Esophagus muscularis mucosa (tissue), 4 donors: ENCODE measurements around the gene RUFY2. TPM values are rescaled to one million over a fixed set of nuclear protein-coding genes. Genes with fewer than 3 reads are reported as not detected.
A peak's percentile ranks its signal among the peaks of the same experiment; 100 is the strongest.
"Not testable (repeated sequence)": the region's sequence is repeated elsewhere in the genome, so short reads cannot be mapped to it uniquely, and the experiment has no call there.

ENCODE experiments used
- DNase-seq: peaks from one replicate; pipeline ENCODE4 v3.0.0-alpha.2; 2017; ENCODE audit errors: extremely low spot score
- H3K27ac ChIP-seq, 4 donors: fragments of 200-600 bp; sonication (generic); replicated peaks in 1 of 4; 1 replicate in 3 of 4; 2 replicates in 1 of 4; pipeline ENCODE4 v1.5.1; 2016 to 2019; ENCODE audit warnings: mild to moderate bottlenecking in 1 of 4
- H3K27me3 ChIP-seq, 4 donors: fragments of 200-600 bp; sonication (generic); one replicate each; pipeline versions ENCODE4 v1.5.1 to v1.6.0; 2016 to 2019
- H3K36me3 ChIP-seq, 4 donors: fragments of 200-600 bp; sonication (generic); one replicate each; pipeline ENCODE4 v1.5.1; 2016 to 2019
- H3K4me1 ChIP-seq, 4 donors: fragments of 200-600 bp; sonication (generic); one replicate each; pipeline ENCODE4 v1.5.1; 2016 to 2019
- H3K4me3 ChIP-seq, 4 donors: fragments of 200-600 bp; sonication (generic); 1 replicate in 2 of 4; 2 replicates in 2 of 4; pipeline ENCODE4 v1.5.1; 2016 to 2019; ENCODE audit warnings: mild to moderate bottlenecking in 4 of 4, moderate library complexity in 1 of 4
- H3K9me3 ChIP-seq, 4 donors: fragments of 200-600 bp; sonication (generic); 1 replicate in 3 of 4; 2 replicates in 1 of 4; pipeline ENCODE4 v1.5.1; 2016 to 2019
- EP300 ChIP-seq: sonication (generic); formaldehyde crosslinking; IDR thresholded peaks from one replicate; pipeline ENCODE4 v1.6.1; 2017; ENCODE audit warnings: antibody characterized with exemption
- POLR2A ChIP-seq: fragments of 450-650 bp; IDR thresholded peaks from one replicate; pipeline ENCODE4 v1.6.1; 2017; ENCODE audit warnings: antibody characterized with exemption, moderate library complexity, mild to moderate bottlenecking, low read depth
- POLR2AphosphoS5 ChIP-seq, 2 donors: sonication (generic); formaldehyde crosslinking; IDR thresholded peaks; one replicate each; pipeline ENCODE4 v1.6.1; 2017; ENCODE audit warnings: antibody characterized with exemption in 2 of 2
- whole genome bisulfite sequencing: methylation state at CpG from one replicate; pipeline ENCODE4 v1.1.5; 2018; 5-methylcytosine and 5-hydroxymethylcytosine counted together
- intact Hi-C: fragments of 100-400 bp; cut with DNase I; formaldehyde crosslinking; loops from one replicate; pipeline ENCODE4 v1.15.1; 2023
- total RNA-seq, 4 donors: library from RNA; depleted of rRNA; stranded (reverse); fragments of >200 nt; gene quantifications; one replicate each; pipeline versions ENCODE4 v1.1.0 to v1.2.1, GENCODE V29; 2016
- TF ChIP-seq, protein P1 (sequence below), 3 experiments: fragments of 200-600 bp in 2 of 3; fragments of 450-650 bp in 1 of 3; sonication (generic) in 2 of 3; IDR thresholded peaks; one replicate each; pipeline ENCODE4 v1.5.1; 2017 to 2019; ENCODE audit warnings: antibody characterized with exemption in 3 of 3, mild to moderate bottlenecking in 2 of 3, moderate library complexity in 1 of 3

RUFY2 gene, protein sequence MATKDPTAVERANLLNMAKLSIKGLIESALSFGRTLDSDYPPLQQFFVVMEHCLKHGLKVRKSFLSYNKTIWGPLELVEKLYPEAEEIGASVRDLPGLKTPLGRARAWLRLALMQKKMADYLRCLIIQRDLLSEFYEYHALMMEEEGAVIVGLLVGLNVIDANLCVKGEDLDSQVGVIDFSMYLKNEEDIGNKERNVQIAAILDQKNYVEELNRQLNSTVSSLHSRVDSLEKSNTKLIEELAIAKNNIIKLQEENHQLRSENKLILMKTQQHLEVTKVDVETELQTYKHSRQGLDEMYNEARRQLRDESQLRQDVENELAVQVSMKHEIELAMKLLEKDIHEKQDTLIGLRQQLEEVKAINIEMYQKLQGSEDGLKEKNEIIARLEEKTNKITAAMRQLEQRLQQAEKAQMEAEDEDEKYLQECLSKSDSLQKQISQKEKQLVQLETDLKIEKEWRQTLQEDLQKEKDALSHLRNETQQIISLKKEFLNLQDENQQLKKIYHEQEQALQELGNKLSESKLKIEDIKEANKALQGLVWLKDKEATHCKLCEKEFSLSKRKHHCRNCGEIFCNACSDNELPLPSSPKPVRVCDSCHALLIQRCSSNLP
- total RNA-seq = 10 to 100 TPM; 14.8 to 26.2 (median 17.8) TPM

DNA sequence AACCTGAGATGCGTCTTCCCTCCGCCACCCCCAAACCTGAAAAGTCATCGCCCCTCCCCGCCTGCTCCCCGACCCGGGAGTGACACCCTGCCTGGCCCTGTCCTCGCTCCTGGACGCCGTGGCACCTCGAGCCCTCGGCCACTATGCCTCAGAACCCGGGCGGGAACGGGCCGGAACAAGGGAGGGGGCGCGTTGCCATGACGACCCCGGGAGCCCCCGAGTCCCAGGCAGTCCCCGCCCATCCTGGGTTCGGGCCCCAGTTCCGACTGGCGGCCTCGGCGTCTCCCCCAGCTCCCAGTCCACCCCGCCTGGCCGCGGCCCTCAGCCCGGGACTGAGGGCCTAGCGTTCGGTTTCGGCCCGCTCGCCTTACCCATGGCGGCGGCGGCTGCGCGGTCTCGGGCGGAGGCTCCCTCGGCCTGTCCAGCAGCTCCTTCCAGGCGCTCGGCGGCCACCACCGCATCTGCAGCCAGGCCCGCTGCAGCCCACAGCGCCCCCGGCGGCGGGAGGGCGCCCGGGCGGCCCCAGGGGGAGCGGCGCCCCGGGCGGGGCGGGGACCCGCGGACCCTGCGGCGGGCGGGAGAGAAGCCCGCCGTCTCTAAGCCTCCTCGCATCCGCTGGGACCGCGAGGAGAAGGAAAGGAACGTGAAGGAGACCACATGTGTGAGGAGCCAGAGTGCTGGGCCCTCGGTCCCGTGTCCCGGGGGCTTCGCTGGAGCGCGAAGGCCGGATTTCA lies at the start of gene RUFY2:
Gene RUFY2, minus strand, starts transcription at position 463 of the 734 bp plus-strand sequence. Its CDS starts 88 bp downstream, at position 375.
- intact Hi-C loops = no loop called here
- TF ChIP-seq POLR2A (no peak), POLR2AphosphoS5 (IDR thresholded peaks at IDR 0.05) (peak; percentile 67 to 82), EP300 (no peak)
- TF ChIP-seq, protein P1, sequence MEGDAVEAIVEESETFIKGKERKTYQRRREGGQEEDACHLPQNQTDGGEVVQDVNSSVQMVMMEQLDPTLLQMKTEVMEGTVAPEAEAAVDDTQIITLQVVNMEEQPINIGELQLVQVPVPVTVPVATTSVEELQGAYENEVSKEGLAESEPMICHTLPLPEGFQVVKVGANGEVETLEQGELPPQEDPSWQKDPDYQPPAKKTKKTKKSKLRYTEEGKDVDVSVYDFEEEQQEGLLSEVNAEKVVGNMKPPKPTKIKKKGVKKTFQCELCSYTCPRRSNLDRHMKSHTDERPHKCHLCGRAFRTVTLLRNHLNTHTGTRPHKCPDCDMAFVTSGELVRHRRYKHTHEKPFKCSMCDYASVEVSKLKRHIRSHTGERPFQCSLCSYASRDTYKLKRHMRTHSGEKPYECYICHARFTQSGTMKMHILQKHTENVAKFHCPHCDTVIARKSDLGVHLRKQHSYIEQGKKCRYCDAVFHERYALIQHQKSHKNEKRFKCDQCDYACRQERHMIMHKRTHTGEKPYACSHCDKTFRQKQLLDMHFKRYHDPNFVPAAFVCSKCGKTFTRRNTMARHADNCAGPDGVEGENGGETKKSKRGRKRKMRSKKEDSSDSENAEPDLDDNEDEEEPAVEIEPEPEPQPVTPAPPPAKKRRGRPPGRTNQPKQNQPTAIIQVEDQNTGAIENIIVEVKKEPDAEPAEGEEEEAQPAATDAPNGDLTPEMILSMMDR (IDR thresholded peaks at IDR 0.05) = peak; percentile 72 to 95 (median 92)
- H3K4me1 ChIP-seq = peaks cover 4 to 27% (median 17%) of the 10 kb centered on the region in 4 donors
- peak within 1 kb of the TSS; percentile 93 to 97 (median 96) for H3K27ac ChIP-seq
- H3K9me3 ChIP-seq = no peaks in the 10 kb centered on the region
- DNase-seq = peak; percentile 92
- H3K36me3 ChIP-seq = no peaks in the 10 kb centered on the region
- peak within 1 kb of the TSS; percentile 91 to 100 (median 99) for H3K4me3 ChIP-seq
- no peaks in the 10 kb centered on the region for H3K27me3 ChIP-seq
- WGBS = 0% methylated on average over 7 of the region's 79 CpGs

DNA sequence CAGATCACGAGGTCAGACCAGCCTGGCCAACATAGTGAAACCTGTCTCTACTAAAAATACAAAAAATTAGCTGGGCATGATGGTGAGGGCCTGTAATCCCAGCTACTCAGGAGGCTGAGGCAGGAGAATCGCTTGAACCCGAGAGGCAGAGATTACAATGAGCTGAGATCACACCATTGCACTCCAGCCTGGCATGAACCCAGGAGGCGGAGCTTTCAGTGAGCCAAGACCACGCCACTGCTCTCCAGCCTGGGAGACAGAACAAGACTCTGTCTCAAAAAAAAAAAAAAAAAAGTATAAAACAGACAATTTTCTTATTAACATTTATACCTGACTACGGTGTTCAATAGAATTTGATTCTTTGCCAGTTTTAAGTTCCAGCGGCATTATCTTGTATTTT lies 42.6 kb upstream of the RUFY2 start:
- H3K4me1 ChIP-seq, H3K4me3 ChIP-seq, intact Hi-C loops, H3K9me3 ChIP-seq, H3K36me3 ChIP-seq, DNase-seq, H3K27ac ChIP-seq, H3K27me3 ChIP-seq: not testable (repeated sequence)
- WGBS = 68% methylated on average over 7 of the region's 7 CpGs

DNA sequence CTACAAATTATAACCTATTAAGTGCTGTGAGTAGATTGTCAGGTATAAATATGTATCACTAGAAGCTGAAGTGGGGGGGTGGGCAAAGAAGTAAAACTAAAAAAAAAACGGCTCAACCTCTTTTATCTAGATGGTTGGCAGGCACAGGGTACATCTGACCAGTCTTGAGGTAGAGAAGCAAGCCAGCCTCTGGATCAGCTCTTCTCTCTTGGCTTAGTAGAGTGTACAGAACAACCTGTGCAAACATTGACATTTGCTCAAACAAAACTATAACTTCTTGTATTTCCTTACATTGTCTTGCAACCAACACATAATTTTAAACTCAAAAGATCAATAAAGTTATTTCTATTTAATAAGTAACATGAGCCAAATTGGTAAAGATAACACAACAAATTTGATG lies 39.1 kb upstream of the RUFY2 start:
- intact Hi-C loops = no loop called here
- Histone ChIP-seq H3K27me3 (no peaks in the 10 kb centered on the region), H3K4me1 (no peaks in the 10 kb centered on the region), H3K4me3 (no peak overlapping the region), H3K9me3 (no peaks in the 10 kb centered on the region), H3K36me3 (no peaks in the 10 kb centered on the region), H3K27ac (no peak overlapping the region)
- no peak for DNase-seq
- no peak for TF ChIP-seq POLR2AphosphoS5 (IDR thresholded peaks at IDR 0.05)
- 93% methylated on average over 1 of the region's 1 CpG for WGBS

DNA sequence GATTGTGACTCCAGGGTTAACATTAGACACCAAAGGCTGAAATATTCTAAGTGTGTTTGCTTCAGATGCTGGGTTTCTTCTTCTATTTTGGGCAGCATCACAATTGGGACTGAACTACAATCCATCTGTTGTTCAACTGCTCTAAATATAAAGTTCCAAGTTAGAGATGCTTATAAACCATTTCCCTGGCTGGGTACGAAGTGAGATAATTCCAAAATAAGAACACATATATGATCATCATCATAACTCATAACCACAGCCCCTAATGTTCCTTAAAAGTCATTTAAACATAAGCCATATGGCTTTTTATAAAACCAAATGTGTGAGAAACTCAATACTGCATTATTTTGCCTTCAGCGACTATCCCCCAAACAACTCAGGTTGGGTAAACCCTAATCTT lies 35.9 kb upstream of the RUFY2 start:
- Histone ChIP-seq H3K4me1 (no peaks in the 10 kb centered on the region), H3K36me3 (no peaks in the 10 kb centered on the region), H3K27me3 (no peaks in the 10 kb centered on the region), H3K4me3 (no peak overlapping the region), H3K27ac (no peak overlapping the region), H3K9me3 (no peaks in the 10 kb centered on the region)
- intact Hi-C loops = no loop called here
- WGBS = 94% methylated on average over 2 of the region's 2 CpGs
- TF ChIP-seq POLR2A (no peak), POLR2AphosphoS5 (IDR thresholded peaks at IDR 0.05) (no peak), EP300 (no peak)
- TF ChIP-seq, protein P1 (IDR thresholded peaks at IDR 0.05) = no peak
- no peak for DNase-seq

DNA sequence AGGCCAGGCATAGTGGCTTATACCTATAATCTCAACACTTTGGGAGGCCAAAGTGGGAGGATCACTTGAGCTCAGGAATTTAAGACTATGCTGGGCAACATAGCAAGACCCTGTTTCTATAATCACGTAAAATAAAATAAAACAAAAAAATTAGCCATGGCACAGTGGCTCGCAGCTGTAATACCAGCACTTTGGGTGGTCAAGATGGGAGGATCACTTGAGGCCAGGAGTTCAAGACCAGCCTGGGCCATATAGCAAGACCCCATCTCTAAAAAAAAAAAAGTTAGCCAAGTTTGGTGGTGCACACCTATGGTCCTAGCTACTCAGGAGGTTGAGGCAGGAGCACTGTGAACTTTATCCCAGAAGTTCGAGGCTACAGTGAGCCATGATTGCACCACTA lies 33.8 kb upstream of the RUFY2 start:
- intact Hi-C loops = no loop called here
- Histone ChIP-seq H3K4me1 (no peaks in the 10 kb centered on the region), H3K27ac (no peak overlapping the region), H3K27me3 (no peaks in the 10 kb centered on the region), H3K36me3 (no peaks in the 10 kb centered on the region), H3K4me3 (no peak overlapping the region), H3K9me3 (no peaks in the 10 kb centered on the region)
- DNase-seq = no peak
- no peak for TF ChIP-seq POLR2A
- TF ChIP-seq, protein P1 (IDR thresholded peaks at IDR 0.05) = no peak
- TF ChIP-seq POLR2AphosphoS5 (IDR thresholded peaks at IDR 0.05) = no peak
- no peak for TF ChIP-seq EP300
- WGBS = 96% methylated on average over 3 of the region's 3 CpGs
